DOHH2 (cell line): ENCODE data around the gene ACE.

ENCODE experiments used
- H3F3A ChIP-seq: fragments of 200-600 bp; sonication (generic), shearing (Covaris generic); 2 replicates; pipeline ENCODE4 v1.6.0; 2016; ENCODE audit warnings: antibody characterized with exemption, mild to moderate bottlenecking; ENCODE audit not compliant: control insufficient read depth, insufficient read depth
- H3K27ac ChIP-seq: fragments of 200-600 bp; sonication (generic); 2 replicates; pipeline ENCODE4 v1.5.1; 2014; ENCODE audit warnings: low read depth, mild to moderate bottlenecking, low read length, moderate library complexity
- H3K27me3 ChIP-seq: fragments of 200-600 bp; sonication (generic); 2 replicates; pipeline ENCODE4 v1.6.1; 2014; ENCODE audit warnings: mild to moderate bottlenecking, low read length, mixed read lengths; ENCODE audit not compliant: control insufficient read depth
- H3K36me3 ChIP-seq: fragments of 200-600 bp; sonication (generic); 2 replicates; pipeline ENCODE4 v1.6.1; 2014; ENCODE audit warnings: mild to moderate bottlenecking, low read length, moderate library complexity, mixed read lengths; ENCODE audit not compliant: control insufficient read depth
- H3K4me1 ChIP-seq: fragments of 200-600 bp; sonication (generic); 2 replicates; pipeline ENCODE4 v1.6.1; 2014; ENCODE audit warnings: mild to moderate bottlenecking, low read length, mixed read lengths; ENCODE audit not compliant: control insufficient read depth
- H3K4me2 ChIP-seq: fragments of 200-600 bp; sonication (generic); 2 replicates; pipeline ENCODE4 v1.6.0; 2014; ENCODE audit warnings: mild to moderate bottlenecking, low read length, moderate library complexity
- H3K4me3 ChIP-seq: fragments of 200-600 bp; sonication (generic); 2 replicates; pipeline ENCODE4 v1.5.1; 2014; ENCODE audit warnings: mild to moderate bottlenecking, low read length, mixed read lengths
- H3K79me2 ChIP-seq: fragments of 200-600 bp; sonication (generic); 2 replicates; pipeline ENCODE4 v1.6.1; 2014; ENCODE audit warnings: mild to moderate bottlenecking, low read length, mixed read lengths; ENCODE audit not compliant: control insufficient read depth
- H3K9me2 ChIP-seq: fragments of 200-600 bp; sonication (generic); replicated peaks from 2 replicates; pipeline ENCODE4 v1.6.1; 2014; ENCODE audit warnings: mild to moderate bottlenecking, low read length, mixed read lengths; ENCODE audit not compliant: control insufficient read depth
- H3K9me3 ChIP-seq: fragments of 200-600 bp; sonication (generic); 2 replicates; pipeline ENCODE4 v1.6.1; 2014; ENCODE audit warnings: antibody characterized with exemption, low read length, mixed read lengths; ENCODE audit not compliant: control insufficient read depth, insufficient read depth
- H4K20me1 ChIP-seq: fragments of 200-600 bp; sonication (generic); 2 replicates; pipeline ENCODE4 v1.6.0; 2014; ENCODE audit warnings: low read depth, mild to moderate bottlenecking, antibody characterized with exemption, low read length, moderate library complexity; ENCODE audit not compliant: control insufficient read depth, insufficient read depth
- EZH2phosphoT487 ChIP-seq: fragments of 200-600 bp; sonication (generic); IDR thresholded peaks from 2 replicates; pipeline ENCODE4 v1.6.1; 2017; ENCODE audit warnings: borderline replicate concordance, mild to moderate bottlenecking, antibody characterized with exemption, low read length, moderate library complexity, mixed read lengths
- TF ChIP-seq, protein P1 (sequence below): fragments of 200-600 bp; sonication (generic); IDR thresholded peaks from one replicate; pipeline ENCODE4 v1.5.1; 2014; ENCODE audit warnings: antibody characterized with exemption, mild to moderate bottlenecking, low read depth, low read length; ENCODE audit not compliant: poor library complexity, severe bottlenecking

ACE gene

DNA sequence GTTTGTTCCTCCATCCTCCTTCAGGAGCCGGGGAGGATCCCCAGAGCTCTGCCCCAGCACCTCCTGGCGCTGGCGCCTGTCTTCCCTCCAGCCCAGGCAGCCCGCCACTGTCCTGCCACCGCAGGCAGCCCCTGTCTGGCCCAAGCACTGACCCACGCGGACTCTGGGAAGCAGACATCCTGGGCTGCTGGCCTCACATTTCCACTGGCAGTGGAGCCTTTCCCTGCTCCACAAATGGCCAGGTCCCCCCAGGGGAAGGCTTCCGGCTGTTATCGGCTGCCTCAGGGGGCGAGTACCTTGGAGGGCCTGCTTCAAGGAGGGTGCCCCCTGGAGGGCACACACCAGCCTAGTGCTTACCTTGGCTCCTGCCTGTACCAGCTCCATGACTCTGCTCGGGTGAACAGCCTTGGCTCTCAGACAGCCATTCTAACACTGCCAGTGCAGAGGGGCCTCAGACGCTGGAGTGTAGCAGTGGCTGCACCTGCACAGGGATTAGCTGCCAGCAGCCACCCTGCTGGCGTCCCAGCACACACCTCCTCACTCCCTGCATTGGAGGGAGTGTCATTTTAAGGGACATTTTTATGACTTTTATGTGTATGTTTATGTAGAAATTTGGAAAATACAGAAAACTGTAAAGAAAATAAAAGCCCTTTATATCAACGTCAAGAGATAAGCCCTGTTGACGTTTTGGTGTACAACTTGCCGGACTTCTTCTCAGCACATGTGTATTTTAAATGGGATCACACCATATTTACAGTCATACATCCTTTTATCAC, 21.0 kb downstream of the ACE start:
- H3F3A ChIP-seq: no peaks in the 10 kb centered on the region
- H3K27me3 ChIP-seq: no peaks in the 10 kb centered on the region
- TF ChIP-seq, protein P1, sequence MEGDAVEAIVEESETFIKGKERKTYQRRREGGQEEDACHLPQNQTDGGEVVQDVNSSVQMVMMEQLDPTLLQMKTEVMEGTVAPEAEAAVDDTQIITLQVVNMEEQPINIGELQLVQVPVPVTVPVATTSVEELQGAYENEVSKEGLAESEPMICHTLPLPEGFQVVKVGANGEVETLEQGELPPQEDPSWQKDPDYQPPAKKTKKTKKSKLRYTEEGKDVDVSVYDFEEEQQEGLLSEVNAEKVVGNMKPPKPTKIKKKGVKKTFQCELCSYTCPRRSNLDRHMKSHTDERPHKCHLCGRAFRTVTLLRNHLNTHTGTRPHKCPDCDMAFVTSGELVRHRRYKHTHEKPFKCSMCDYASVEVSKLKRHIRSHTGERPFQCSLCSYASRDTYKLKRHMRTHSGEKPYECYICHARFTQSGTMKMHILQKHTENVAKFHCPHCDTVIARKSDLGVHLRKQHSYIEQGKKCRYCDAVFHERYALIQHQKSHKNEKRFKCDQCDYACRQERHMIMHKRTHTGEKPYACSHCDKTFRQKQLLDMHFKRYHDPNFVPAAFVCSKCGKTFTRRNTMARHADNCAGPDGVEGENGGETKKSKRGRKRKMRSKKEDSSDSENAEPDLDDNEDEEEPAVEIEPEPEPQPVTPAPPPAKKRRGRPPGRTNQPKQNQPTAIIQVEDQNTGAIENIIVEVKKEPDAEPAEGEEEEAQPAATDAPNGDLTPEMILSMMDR: peak; percentile 59
- TF ChIP-seq EZH2phosphoT487: no peak
- no peak overlapping the region for H3K4me3 ChIP-seq
- no peaks in the 10 kb centered on the region for H3K79me2 ChIP-seq
- no peak overlapping the region for H3K4me2 ChIP-seq
- H3K36me3 ChIP-seq: no peaks in the 10 kb centered on the region
- no peak overlapping the region for H3K27ac ChIP-seq
- no peaks in the 10 kb centered on the region for H3K9me3 ChIP-seq
- no peaks in the 10 kb centered on the region for H4K20me1 ChIP-seq
- H3K9me2 ChIP-seq: no peaks in the 10 kb centered on the region
- H3K4me1 ChIP-seq: no peaks in the 10 kb centered on the region

DNA sequence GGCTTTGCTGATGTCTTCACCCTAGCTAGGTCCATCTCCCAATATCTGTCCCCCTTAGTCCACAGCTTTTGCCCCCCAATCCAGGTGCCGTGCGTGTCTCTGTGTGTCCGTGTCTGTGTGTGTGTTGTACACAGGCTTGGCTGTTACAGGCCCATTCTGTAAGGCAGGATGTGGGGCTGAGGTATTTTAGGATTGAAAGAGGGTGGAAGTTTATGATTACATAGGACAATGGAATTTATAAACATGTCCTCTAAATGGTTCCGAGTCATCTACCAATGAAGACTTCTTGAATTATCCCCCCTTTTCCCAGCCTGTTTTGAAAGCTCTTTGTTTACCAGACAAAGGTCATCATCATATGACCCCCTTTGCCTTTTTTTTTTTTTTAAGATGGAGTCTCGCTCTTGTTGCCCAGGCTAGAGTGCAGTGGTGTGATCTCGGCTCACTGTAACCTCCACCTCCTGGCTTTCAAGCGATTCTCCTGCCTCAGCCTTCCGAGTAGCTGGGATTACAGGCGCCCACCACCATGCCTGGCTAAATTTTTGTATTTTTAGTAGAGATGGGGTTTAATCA, 21.9 kb downstream of the ACE start:
- Histone ChIP-seq H3K27me3 (no peaks in the 10 kb centered on the region), H4K20me1 (no peaks in the 10 kb centered on the region), H3F3A (no peaks in the 10 kb centered on the region), H3K79me2 (no peaks in the 10 kb centered on the region), H3K9me2 (no peaks in the 10 kb centered on the region), H3K27ac (no peak overlapping the region), H3K4me3 (no peak overlapping the region), H3K4me1 (no peaks in the 10 kb centered on the region), H3K9me3 (no peaks in the 10 kb centered on the region), H3K36me3 (no peaks in the 10 kb centered on the region), H3K4me2 (no peak overlapping the region)
- TF ChIP-seq, protein P1: no peak
- TF ChIP-seq EZH2phosphoT487: no peak

DNA sequence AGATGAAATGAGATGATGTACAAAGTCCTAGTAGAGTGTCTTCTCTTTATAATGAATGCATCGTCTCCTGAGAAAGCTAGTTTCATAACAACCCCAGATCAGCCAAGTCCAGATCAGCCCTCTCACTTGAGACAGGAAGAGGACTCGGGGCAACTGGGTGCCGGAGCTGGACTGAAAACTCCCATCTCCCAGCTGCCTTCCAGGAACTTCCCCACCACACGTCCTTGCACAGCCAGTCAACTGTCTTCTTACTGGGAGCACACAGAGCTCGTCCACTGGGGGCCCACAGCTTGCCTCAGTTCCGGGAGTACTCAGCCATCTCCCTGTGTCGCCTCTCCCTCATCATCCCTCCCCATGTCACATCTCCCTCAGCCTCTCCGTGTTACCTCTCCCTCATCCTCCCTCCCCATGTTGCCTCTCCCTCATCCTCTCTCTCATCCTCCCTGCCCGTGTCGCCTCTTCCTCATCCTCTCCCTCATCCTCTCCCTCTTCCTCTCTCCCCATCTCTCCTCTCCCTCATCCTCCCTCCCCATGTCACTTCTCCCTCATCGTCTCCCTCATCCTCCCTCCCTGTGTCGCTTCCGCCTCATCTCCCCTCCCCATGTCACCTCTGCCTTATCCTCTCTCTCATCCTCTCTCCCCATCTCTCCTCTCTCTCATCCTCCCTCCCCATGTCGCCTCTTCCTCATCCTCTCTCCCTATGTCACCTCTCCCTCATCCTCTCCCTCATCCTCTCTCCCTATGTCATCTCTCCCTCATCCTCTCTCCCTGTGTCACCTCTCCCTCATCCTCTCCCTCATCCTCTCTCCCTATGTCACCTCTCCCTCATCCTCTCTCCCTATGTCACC, 23.9 kb downstream of the ACE start:
- Histone ChIP-seq H3K79me2 (no peaks in the 10 kb centered on the region), H3K4me3 (no peak overlapping the region), H3K4me1 (no peaks in the 10 kb centered on the region), H3K27ac (no peak overlapping the region), H3K9me3 (no peaks in the 10 kb centered on the region), H3K36me3 (no peaks in the 10 kb centered on the region), H3K27me3 (peaks cover 4% of the 10 kb centered on the region; the same call in 1 of the 2 replicates), H3K4me2 (no peak overlapping the region), H3F3A (no peaks in the 10 kb centered on the region), H4K20me1 (no peaks in the 10 kb centered on the region), H3K9me2 (no peaks in the 10 kb centered on the region)
- TF ChIP-seq, protein P1: no peak
- no peak for TF ChIP-seq EZH2phosphoT487
